Forelimb muscle (tissue), 1 donor: ENCODE data around the gene TNXB. TPM values are rescaled to one million over a fixed set of nuclear protein-coding genes. Genes with fewer than 3 reads are reported as not detected.
"Not testable (repeated sequence)": the region's sequence is repeated elsewhere in the genome, so short reads cannot be mapped to it uniquely, and the experiment has no call there.

Experiments used
- DNase-seq: peaks from one replicate; pipeline ENCODE4 v3.0.0-alpha.2; 2013; ENCODE audit warnings: low read depth
- polyA plus RNA-seq: library from polyadenylated mRNA; unstranded; fragments of 120-200 nt; gene quantifications from one replicate; pipeline ENCODE4 v1.2.1, GENCODE V29; 2013; ENCODE audit not compliant: insufficient read length

Gene TNXB
- polyA plus RNA-seq, 1 donor, result 108 TPM

DNA sequence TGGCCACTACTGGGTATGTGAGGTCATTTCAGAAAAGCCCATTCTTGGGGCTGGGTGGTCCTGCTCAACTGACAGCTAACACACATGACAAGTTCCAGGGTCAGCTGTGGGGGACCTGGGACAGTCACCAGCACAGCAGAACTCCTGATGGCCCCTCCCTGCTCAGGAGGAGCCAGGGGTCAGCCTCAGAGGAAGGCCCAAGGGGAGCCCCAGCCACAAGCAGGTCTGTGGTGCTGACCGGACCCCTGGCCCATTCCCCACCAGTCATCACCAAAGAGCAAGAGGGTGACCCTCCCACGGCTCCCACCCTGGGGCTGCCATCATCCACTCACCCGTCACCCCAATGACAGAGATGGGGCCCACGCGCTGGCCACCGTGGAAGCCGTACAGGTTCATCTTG is 52.9 kb downstream of the TNXB start:
- DNase-seq, result no peak

DNA sequence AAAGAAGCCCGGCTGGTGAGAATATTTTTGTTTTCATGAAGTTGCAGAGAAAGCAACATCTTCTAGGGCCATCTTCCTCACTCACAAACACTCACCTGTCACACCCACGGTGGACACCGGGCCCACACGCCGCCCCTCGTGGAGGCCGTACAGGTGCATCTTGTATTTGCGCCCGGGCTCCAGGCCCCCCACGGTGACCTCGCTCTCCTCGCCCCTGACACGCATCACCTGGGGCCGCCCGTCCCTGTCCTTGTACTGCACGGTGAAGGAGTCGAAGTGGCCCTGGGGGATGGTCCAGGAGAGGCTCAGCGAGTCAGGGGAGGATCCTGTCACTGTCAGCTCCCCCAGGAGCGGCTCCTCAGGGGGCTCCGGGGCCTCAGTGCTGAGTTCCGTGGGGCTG is 53.4 kb downstream of the TNXB start:
- DNase-seq, result not testable (repeated sequence)

DNA sequence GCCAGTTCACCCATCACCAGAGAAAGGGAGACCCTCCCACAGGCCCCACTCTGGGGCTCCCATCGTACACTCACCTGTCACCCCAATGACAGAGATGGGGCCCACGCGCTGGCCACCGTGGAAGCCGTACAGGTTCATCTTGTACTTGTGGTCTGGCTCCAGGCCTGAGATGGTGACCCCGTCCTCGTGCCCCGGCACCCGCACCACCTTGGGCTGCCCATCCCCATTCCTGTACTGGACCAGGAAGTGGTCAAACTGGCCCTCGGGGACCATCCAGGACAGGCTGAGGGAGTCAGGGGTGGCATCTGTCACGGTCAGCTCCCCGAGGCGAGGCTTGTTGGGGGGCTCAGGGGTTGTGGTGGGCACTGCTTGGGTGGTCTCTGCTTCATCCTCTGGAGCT is 55.8 kb downstream of the TNXB start:
- DNase-seq, result not testable (repeated sequence)

DNA sequence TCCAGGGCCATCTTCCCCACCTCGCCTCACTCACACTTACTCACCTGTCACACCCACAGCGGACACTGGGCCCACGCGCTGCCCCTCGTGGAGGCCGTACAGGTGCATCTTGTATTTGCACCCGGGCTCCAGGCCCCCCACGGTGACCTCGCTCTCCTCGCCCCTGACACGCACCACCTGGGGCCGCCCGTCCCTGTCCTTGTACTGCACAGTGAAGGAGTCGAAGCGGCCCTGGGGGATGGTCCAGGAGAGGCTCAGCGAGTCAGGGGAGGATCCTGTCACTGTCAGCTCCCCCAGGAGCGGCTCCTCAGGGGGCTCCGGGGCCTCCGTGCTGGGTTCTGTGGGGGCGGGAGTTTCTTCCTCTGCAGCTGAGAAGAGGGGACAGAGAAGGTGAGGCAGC is 56.5 kb downstream of the TNXB start:
- not testable (repeated sequence) for DNase-seq

DNA sequence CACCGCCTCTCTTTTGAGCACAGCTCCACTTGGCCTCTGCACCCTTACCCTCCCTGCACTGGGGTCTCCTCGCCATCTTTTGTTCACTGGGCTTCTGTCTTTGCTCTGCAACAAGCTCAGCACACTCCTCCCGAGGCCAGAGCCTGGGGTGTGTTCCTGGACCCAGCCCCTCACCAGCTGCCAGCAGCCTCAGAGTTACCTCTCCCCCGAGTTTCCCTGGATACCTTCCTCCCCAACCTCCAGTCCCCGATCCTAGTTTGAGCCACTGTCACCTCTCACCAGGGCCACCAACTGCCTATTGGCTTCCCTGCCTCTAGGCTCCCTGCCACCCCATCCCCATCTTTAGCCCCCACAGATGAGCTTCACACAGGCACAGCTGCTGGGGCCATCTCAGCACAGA is 58.6 kb downstream of the TNXB start:
- no peak for DNase-seq

DNA sequence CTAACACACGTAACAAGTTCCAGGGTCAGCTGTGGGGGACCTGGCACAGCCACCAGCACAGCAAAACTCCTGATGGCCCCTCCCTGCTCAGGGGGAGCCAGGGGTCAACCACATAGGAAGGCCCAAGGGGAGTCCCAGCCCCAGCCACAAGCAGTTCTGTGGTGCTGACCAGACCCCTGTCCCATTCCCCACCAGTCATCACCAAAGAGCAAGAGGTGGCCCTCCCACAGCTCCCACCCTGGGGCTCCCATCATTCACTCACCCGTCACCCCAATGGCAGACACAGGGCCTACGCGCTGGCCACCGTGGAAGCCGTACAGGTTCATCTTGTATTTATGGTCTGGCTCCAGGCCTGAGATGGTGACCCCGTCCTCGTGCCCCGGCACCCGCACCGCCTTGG is 59.4 kb downstream of the TNXB start:
- not testable (repeated sequence) for DNase-seq

DNA sequence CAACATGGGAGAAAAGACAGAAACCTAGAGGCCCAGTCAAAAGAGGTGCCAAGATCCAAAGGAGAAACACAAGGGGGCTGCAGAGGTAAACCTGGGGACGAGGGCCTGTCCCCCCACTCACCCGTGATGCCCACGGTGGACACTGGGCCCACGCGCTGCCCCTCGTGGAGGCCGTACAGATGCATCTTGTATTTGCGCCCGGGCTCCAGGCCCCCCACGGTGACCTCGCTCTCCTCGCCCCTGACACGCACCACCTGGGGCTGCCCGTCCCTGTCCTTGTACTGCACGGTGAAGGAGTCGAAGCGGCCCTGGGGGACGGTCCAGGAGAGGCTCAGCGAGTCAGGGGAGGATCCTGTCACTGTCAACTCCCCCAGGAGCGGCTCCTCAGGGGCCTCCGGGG is 60.0 kb downstream of the TNXB start:
- not testable (repeated sequence) for DNase-seq

DNA sequence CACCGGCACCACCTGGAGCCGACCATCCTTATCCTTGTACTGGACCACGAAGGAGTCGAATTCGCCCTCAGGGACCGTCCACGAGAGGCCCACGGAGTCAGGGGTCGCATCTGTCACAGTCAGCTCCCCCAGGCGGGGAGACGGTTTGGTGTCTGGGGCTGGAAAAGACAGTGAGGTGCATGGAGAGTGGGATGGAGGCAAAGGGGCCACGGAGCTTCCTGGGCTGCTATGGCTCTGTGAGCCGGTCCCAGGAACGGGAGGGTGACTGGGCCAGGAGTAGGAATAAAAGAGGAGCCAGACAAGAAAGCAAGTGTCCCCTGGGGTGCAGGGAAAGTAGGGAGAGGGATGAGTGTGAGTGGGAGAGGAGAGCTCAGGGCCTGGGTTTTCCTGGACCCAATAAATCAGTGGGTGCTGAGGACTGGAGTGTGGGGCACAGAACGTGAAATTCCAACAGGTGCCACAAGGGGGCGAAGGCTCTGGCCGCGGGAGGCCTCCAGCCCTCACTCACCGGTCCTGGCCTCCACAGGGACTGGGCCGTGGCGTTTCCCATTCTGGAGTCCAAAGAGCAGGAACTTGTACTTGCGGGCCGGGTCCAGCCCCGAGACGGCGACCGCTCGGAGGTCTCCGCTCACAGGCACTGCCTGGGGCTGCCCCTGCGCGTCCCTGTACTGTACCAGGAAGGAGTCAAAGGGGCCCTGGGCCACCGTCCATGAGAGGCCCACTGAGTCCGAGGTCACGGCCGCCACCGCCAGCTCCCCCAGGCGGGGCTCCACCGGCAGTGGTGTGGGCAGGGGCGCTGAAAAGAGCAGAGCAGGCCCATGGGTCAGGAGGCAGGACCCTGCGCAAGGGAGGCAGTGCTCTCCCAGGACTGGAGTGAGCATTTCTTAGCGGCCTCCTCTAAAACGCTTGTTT is 61.0 kb downstream of the TNXB start:
- DNase-seq, result no peak

DNA sequence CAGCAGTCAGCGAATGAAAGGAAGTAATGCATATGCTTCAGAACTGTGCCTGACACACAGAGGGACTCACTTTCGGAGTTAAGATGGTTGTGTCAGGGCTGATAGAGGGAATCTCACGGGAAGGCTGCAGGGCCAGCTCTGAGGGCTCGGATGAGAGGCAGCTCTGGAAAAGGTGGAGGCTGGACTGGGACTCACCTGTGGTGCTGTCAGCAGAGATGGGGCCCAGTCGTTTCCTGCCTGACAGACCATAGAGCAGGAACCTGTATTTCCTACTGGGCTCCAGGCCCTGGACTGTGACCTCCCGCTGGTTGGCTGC is 61.6 kb downstream of the TNXB start:
- DNase-seq, result no peak

DNA sequence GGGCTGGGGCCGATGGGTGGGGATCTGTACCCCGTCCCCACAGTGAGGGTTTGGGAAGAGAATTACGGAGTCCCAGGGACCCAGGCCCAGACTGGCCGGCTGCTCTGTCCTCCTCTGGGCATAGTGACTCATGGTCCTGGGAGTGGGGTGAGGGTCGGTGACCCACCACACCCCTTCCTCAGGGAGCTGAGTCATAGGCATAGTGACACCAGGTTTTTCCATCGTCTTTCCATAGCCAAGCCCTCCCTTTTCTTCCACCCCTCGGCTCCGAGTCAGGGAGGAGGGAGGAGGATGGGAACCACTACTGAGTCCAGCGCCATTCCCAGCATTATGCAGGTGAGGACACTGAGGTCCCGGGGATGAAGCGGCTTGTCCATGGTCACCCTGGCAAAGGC is 62.1 kb downstream of the TNXB start:
- DNase-seq, result no peak

DNA sequence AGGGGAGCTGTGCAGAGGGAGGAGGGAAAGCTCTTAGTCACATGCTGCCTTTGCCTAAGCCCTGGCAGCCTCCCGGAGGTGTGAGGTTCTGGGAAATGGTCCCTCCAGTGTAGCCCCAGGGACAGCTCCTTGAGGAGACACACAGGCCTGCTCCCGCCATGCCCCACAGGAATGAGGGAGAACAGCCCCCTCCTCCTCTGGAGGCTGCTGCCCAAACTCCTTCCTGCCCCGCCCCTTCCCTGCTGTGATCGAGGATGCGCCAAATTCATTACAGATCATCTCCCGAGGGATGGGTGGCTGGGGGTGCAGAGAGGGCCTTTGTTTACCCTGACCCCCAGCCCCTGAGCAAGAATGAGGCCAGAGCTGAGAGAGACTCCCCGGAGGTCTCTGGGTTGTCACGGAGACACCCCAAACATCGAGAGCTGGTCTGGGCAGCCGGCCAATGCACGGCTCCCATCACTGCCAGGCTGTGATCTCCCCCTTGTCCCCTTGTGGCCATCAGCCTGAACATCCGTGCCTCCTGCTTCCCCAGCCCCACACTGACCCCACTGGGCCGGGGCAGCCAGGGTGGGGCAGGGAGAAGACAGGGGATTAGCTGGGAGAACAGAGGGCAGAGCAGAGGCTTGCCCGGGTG is 62.6 kb downstream of the TNXB start:
- no peak for DNase-seq

DNA sequence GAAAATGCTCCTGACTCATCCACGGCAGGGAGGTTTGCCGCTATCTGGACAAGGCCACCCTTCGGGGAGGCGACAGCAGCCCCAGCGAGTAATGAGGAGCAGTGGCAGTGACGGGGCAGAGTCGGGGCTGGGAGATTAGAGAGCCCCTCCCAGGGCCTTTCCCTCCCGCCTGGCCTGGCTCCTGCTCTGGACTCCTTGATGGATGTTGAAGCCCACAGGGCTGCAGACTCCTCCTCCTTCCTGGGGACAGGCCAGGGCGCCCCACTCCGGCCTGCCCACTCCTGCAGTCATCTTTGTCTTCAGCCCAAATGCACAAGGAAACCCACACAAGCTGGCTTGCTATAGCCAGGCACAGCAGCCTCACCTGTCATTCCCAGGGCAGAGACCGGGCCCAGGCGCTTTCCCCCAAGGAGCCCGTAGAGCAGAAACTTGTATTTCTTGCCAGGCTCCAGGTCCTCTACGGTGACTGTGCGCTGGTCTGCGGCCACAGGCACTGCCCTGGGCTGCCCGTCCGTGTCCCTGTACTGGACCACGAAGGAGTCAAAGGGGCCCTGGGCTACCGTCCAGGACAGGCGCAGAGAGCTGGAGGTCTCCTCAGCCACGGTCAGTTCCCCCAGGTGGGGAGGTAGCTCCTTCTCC is 63.2 kb downstream of the TNXB start:
- no peak for DNase-seq

DNA sequence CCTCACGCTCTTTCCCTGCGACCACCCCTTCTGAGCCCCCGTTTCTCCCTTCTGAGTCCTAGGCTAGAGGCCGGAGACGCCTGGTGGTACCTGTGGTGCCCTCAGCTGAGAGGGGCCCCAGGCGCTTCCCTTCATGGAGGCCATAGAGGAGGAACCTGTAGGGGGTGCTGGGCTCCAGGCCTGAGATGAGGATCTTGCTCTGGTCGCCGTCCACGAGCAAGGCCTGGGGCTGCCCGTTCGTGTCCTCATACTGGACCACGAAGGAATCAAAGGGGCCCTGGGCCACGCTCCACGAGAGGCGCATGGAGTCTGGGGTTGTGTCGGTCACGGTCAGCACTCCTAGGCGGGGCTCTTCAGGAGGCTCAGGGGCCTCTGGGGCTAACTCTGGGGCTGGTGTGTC is 64.2 kb downstream of the TNXB start:
- DNase-seq, result not testable (repeated sequence)

DNA sequence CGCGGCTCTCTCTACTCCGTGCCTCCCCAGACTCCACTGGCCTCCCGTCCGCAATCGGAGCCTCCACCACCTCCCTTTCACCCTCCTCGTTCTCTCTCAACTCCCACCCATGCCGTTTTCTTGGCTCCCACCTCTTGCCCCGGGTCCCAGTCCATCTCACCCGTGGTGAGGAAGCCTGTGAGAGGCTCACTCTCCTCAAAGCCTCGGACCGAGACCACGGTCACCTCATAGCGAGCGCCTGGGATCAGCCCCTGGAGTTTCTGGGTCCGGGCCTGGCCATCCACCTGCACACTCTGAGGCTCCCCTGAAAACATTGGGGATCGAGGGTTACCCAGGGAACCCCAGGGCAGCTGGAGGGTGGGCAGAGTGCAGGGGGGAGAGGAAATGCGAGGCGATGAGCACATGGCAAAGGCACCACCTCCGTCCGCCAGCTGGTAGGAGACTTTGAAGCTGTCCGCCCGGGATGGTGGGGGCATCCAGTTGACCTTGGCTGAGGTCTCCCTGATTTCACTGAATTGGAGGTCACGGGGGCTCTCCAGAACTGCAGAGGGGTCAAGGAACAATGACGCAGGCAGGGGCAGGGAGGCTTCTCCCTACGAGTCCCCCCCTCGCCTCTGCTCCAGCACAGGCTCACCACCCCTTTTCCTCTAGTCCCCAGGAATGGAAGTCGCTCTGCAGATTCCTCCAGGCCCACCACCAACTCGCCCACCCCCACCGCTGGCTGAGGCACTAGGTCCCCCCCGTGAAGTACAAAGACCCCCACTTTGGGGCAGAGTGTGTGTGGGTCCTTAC is 65.4 kb downstream of the TNXB start:
- DNase-seq, result not testable (repeated sequence)

DNA sequence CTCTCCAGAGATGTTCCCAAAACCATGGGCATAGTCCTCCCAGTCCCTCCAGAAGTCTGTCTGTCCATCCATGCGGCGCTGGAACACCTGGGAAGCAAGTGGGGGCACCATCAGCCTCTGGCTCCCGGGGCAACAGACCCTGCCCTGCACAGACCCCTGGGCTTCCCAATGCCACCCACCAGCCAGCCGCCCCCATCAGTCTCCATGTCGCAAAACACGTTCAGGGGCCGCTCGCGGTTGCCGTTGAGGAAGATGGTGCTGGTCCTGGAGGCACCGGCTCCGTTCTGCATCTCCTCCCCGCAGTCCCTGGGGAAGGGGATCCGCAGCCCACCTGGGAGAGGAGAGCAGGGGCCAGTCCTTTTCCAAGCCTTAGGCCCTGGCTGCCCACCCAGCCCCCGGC is 66.9 kb downstream of the TNXB start:
- not testable (repeated sequence) for DNase-seq

DNA sequence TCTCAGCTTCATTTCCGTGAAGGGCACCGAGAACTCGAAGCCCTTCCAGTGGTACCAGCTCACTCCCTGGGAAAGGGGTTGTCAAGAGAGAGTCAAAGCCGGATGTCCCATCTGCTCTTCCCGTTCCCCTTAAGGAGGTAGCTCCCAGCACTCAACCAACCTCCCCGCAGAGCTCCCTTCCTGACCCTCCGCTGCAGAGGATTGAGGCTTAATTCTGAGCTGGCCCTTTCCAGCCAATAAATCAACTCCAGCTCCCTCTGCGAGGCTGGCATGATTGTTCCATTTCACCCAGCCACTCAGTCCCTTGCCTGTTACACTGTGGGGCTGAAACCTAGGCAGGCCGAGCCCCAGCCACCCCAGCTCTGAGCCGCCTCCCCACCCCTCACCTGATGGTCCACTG is 67.8 kb downstream of the TNXB start:
- not testable (repeated sequence) for DNase-seq

DNA sequence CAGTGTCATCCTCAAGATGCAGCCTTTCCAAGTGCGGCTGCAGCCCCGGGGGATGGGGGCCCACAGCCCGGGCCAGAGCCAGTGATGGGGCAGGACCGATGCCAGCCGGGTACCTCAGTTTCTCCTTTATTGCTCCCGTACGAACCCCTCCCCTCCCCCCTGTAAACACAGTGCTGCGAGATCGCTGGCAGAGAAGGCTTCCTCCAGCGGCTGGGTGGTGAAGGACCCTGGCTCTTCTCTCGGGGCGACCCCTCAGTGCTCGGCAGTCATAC is 68.2 kb downstream of the TNXB start:
- not testable (repeated sequence) for DNase-seq

DNA sequence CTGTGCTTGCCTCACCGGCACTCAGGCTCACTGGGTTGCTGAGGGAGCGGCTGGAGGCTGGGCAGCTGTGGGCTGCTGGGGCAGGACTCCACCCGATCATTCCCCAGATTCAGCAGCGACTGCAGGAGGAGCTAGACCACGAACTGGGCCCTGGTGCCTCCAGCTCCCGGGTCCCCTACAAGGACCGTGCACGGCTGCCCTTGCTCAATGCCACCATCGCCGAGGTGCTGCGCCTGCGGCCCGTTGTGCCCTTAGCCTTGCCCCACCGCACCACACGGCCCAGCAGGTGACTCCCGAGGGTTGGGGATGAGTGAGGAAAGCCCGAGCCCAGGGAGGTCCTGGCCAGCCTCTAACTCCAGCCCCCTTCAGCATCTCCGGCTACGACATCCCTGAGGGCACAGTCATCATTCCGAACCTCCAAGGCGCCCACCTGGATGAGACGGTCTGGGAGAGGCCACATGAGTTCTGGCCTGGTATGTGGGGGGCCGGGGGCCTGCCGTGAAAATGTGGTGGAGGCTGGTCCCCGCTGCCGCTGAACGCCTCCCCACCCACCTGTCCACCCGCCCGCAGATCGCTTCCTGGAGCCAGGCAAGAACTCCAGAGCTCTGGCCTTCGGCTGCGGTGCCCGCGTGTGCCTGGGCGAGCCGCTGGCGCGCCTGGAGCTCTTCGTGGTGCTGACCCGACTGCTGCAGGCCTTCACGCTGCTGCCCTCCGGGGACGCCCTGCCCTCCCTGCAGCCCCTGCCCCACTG is 68.7 kb downstream of the TNXB start:
- DNase-seq, result not testable (repeated sequence)

DNA sequence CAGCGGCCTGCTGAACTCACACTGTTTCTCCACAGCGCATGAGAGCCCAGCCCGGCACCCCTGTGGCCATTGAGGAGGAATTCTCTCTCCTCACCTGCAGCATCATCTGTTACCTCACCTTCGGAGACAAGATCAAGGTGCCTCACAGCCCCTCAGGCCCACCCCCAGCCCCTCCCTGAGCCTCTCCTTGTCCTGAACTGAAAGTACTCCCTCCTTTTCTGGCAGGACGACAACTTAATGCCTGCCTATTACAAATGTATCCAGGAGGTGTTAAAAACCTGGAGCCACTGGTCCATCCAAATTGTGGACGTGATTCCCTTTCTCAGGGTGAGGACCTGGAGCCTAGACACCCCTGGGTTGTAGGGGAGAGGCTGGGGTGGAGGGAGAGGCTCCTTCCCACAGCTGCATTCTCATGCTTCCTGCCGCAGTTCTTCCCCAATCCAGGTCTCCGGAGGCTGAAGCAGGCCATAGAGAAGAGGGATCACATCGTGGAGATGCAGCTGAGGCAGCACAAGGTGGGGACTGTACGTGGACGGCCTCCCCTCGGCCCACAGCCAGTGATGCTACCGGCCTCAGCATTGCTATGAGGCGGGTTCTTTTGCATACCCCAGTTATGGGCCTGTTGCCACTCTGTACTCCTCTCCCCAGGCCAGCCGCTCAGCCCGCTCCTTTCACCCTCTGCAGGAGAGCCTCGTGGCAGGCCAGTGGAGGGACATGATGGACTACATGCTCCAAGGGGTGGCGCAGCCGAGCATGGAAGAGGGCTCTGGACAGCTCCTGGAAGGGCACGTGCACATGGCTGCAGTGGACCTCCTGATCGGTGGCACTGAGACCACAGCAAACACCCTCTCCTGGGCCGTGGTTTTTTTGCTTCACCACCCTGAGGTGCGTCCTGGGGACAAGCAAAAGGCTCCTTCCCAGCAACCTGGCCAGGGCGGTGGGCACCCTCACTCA is 69.5 kb downstream of the TNXB start:
- not testable (repeated sequence) for DNase-seq

DNA sequence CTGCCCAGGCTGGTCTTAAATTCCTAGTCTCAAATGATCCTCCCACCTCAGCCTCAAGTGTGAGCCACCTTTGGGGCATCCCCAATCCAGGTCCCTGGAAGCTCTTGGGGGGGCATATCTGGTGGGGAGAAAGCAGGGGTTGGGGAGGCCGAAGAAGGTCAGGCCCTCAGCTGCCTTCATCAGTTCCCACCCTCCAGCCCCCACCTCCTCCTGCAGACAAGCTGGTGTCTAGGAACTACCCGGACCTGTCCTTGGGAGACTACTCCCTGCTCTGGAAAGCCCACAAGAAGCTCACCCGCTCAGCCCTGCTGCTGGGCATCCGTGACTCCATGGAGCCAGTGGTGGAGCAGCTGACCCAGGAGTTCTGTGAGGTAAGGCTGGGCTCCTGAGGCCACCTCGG is 70.3 kb downstream of the TNXB start:
- DNase-seq, result not testable (repeated sequence)
